Heart left ventricle (tissue), 13 donors: Measurements from ENCODE around the gene NEDD4L.

Experiments
- CTCF ChIP-seq, 12 donors: fragments of 200-600 bp; sonication (generic) in 4 of 12; IDR thresholded peaks; one replicate each; pipeline versions ENCODE4 v1.5.0 to v1.8.0; 2018 to 2022; ENCODE audit warnings: antibody characterized with exemption in 12 of 12, mild to moderate bottlenecking in 5 of 12
- POLR2A ChIP-seq, 2 donors: fragments of 450-650 bp; IDR thresholded peaks; one replicate each; pipeline ENCODE4 v1.6.1; 2017; ENCODE audit warnings: antibody characterized with exemption in 2 of 2, mild to moderate bottlenecking in 2 of 2, moderate library complexity in 2 of 2
- donor health status: ischemic (EF 13 %, LVEDD 7.1; RV severe dilation, severe dysfunction).
- donor health status: DM: no; HTN: yes; CAD: no.
- donor health status: DM: no; HTN: no; CAD: no.
- donor health status: ischemic (EF 25% LVEDD 6.9; RV normal size, moderate dysfunction).
- donor health status: ischemic (EF 25% LVEDD 5.7; RV mildly dilated, moderate dysfunction).
- donor health status: ischemic (EF 35%, LVEDD 5.7; RV mildly dilated, moderate dysfunction).
- donor health status: nonischemic (EF 11% LVEDD 7.7; RV severe dilation, severe dysfunction).
- donor health status: DM: yes; HTN: yes; CAD: no.
- donor health status: PGD.
- donor health status: ischemic (EF 29% LVEDD 5.4; RV normal size, mild dysfunction).
- donor health status: nonischemic (EF 23%, LVEDD 6.1; RV moderate dilation, normal function).

- no peak for TF ChIP-seq CTCF (IDR thresholded peaks at IDR 0.05)
- TF ChIP-seq POLR2A (IDR thresholded peaks at IDR 0.05) = no peak
Observed at GRCh38 chr18:58042826-58043490, 1.1 kb upstream of the NEDD4L start.
